AML-193 (cell line): ENCODE data around the gene SLC1A6.
"Not testable (repeated sequence)": the region's sequence is repeated elsewhere in the genome, so short reads cannot be mapped to it uniquely, and the experiment has no call there.

Source experiments
- DNase-seq, 2 experiments: peaks; one replicate each; lab custom pipeline; 2025; lab: John Stamatoyannopoulos, UW

Gene SLC1A6

DNA sequence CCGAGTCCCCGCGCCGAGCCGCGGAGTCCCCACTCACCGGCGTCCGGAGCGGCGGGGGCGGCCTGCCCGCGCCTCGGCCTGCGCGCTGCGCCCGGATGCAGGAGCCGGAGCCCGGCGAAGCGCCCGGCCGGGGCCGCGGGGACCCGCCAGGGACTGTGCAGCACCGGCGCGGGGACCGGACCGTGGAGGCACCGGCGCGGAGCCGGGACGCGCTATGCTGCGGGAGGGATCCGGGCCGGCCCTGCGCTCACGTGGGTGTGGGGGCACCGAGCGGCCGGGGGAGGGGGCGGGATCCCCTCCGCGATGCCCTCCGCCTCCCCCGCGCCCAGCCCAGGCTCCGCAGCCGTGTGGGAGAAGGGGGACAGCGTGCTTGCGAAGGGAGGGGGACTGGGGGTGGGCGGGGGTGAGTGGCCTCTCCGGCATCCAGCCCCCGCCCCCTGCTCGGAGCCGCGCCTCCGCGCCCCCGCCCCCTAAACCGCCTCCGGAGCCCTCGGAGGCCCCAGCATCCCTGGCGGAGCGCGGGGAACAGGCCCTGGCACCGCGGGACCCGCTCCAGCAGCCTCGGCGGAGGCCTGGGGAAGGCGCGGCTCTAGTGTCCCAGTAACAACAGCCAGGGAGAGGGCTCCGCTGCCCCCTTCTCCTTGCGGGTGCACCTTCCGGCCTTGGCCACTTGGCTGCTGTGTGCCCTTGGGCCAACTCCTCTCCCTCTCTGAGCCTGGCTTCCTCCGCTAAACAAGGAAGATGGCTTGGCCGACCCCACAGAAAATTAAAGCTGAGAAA is at the start of gene SLC1A6:
Gene SLC1A6 (minus strand): TSS at position 389 of the 780 bp plus-strand sequence. CDS start 6,954 bp downstream, outside the sequence.
- no peak for DNase-seq

DNA sequence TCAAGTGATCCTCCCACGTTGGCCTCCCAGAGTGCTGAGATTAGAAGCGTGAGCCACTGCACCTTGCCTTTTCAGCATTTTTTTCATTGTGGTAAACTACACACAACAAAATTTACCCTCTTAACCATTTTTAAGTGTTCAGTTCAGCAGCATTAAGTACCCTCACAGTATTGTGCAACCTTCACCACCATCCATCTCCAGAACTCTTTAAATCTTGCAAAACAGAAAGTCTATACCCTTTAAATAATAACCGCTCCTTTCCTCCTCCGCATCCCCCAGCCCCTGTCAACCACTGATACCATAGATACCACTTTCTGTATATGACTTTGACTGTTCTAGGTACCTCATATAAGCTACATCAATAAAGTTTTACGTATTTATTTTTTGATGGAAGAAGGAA is 48.8 kb upstream of the SLC1A6 start:
- DNase-seq: no peak

DNA sequence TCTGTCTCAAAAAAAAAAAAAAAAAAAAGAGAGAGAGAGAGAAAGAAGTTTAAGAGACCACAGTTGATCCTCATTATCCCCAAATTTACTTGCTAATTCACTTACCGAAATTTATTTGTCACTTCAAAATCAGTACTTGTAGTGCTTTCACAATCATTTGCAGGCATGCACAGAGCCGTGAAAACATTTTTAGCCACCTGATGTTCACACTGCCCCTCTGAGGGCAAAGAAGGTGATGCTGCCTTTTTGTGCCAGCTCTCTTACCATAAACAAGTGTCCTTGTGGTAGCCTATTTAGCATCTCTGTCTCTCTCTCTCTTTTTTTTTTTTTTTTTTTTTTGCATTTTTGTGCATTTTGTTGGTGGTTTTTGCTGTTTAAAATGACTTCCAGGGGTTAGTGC is 45.6 kb upstream of the SLC1A6 start:
- DNase-seq: peak; percentile 1

DNA sequence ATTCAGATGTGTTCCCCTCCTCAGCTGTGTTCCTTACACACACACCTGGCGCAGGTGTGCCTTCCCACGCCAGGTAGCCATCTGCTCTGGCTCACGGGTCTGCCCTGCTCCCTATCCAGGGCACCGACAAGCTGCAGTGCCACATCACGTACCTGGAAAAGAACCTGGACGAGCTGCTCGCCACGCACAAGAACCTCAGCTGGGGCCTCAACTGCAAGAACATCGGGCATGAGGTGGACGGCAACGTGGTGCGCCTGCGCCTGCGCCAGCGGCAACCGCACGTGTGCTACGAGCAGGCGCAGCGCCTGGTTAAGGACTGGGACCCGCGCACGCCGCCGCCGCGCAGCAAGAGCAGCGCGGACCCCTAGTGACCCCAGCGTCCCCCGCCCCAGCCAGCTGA is 43.1 kb upstream of the SLC1A6 start:
- no peak for DNase-seq

DNA sequence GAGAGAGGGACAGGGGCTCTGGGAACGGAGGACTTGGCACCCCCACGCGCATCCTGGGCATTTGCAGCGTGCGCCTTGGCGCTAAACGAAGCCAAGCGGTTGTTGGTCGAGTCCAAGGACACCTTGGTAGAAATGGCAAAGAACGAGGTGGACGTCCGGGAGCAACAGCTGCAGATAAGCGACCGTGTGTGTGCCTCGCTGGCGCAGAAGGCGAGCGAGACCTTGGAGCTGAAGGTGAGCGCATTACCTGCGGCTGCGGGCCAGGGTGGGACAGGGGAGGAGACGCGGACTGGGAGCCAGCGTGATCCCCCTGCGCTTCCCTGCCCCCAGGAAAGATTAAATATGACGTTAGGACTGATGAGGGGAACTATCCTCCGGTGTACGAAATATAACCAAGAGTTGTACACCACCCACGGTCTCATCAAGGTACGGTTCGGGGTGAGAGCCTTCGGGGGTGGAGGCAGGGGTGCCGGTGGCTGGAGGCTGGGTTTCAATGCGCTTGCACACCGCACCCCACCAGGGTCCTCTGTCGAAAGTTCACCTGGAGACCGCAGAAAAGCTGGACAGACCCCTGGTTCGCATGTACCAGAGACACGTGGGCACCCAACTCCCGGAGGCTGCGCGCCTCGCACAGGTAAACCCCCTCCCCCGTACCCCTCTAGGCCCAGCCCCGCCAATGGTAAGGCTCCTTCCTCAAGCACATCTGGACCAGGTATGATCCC is 41.8 kb upstream of the SLC1A6 start:
- no peak for DNase-seq

DNA sequence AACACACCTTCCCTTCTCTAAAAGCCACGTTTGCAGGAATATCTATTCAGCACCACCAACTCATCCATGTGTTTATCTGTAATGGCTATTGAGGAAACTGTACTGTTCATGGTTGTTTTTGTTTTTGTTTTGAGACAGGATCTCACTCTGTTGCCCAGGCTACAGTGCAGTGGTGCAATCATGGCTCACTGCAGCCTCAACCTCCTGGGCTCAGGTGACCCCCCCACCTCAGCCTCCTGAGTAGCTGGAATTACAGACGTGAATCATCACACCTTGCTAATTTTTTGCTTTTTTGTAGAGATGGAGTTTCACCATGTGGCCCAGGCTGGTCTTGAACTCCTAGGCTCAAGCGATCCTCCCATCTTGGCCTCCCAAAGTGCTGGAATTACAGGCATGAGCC is 39.2 kb upstream of the SLC1A6 start:
- not testable (repeated sequence) for DNase-seq

DNA sequence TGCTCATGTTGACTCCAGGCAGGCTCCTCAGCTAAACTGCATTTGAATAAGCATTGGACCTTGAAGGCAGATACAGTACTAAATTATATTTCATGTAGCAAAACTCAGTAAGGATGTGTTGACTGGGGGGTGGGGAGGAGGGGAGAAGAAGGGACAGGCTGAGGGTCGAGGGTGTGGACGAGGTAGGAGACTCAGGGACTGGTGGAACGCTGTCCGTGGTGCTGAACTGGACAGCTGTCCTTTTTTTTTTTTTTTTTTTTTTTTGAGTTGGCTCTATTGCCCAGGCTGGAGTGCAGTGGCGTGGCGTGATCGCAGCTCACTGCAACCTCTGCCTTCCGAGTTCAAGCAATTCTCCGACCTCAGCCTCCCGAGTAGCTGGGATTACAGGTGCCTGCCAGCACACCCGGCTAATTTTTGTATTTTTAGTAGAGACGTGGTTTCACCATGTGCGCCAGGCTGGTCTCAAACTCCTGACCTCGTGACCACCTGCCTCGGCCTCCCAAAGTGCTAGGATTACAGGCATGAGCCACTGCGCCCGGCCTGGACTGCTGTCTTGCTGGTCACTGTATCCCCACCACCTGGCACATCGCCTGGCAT is 36.4 kb upstream of the SLC1A6 start:
- DNase-seq: peak in 1 of 2 experiments; percentile 1

DNA sequence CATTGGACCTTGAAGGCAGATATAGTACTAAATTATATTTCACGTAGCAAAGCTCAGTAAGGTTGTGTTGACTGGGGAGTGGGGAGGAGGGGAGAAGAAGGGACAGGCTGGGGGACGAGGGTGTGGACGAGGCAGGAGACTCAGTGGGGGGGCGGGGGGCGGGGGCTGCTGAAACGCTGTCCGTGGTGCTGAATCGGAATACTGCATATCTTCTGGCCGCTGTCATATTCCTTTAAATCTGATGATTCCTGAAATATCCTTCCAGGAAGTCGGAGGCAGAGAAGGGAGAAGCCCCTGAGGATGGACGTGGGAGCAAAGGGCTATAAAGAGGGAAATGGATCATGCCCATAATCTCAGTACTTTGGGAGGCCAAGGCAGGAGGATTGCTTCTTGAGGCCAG is 34.9 kb upstream of the SLC1A6 start:
- DNase-seq: no peak

DNA sequence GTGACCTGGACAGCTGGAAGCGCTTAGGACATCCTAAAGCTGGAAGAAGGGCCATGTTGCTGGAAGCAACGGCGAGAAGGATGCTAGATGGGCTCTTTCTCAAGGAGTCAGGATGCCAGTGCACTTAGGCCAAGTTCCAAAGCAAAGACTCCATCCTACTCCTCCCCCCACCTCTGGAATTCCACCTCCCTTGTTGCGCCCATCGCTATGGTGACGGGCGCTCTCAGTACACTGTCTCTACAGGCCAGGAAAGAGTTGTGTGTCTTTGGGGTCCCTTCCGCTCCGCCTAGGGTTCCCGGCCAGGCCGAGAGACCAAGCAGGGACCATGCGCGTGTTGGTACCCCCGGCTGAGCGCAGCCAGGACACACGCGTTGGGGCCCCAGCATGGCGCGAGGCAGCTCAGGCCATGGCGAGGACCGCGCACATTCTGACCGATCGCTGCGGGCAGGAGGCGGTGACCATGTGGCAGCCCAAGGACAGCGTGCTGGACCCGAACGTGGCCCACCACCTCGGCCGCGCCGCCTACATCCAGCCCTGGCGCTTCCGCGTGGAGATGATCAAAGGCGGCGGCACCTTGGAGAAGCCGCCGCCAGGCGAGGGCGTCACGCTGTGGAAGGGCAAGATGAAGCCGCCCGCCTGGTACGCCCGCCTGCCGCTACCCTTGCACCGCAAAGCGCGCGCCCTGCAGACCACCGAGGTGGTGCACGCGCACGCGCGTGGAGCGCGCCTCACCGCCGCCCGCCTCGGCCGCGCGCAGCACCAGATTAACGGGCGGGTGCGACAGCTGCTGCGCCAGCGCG is 31.0 kb upstream of the SLC1A6 start:
- DNase-seq: no peak

DNA sequence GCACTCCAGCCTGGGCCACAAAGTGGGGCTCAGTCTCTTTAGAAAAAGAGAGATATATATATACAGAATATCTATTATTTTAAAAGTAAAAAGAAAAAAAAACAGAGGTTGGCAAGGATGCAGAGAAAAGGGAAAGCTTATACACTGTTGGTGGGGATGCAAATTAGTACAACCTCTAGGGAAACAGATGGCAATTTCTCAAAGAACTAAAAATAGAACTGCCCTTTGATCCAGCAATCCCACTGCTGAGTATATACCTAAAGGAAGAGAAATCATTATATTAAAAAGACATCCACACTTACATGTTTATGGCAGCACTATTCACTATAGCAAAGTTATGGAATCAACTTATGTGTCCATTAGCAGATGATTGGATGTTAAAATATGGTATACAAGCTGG is 28.6 kb upstream of the SLC1A6 start:
- no peak for DNase-seq

DNA sequence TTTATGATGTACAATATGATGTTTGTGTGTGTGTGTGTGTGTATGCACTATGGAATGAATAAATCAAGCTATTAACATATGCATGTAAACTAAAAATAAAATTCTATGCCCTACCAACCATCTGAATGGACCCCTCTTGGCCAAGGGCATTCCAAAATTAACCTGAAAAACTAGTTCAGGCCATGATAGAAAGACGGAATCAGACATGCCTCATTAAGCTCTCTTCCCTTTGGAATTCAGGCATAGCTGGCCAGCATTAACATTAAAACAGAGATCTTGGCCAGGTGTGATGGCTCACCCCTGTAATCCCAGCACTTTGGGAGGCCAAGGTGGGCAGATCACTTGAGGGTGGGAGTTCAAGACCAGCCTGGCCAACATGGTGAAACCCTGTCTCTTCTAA is 18.3 kb upstream of the SLC1A6 start:
- no peak for DNase-seq

DNA sequence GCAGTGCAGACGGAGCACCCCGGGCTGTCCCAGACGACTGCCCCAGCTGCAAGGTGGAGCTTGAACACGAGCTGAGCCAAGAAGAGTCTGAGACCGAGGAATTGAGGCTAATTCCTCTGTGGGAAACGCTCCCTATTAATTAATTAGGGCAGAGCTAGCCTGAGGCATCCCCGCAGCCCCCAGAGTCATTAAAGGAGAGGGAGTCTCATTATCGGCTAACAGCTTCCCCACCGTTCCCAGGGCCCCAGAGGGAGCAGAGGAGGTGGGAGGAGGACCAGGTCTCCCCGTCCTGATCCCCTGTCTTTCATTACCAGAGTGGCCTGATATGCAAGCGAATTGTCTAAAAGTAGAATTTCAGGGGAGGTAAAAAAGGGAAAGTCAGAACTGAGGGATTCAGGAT is 13.1 kb upstream of the SLC1A6 start:
- DNase-seq: no peak

DNA sequence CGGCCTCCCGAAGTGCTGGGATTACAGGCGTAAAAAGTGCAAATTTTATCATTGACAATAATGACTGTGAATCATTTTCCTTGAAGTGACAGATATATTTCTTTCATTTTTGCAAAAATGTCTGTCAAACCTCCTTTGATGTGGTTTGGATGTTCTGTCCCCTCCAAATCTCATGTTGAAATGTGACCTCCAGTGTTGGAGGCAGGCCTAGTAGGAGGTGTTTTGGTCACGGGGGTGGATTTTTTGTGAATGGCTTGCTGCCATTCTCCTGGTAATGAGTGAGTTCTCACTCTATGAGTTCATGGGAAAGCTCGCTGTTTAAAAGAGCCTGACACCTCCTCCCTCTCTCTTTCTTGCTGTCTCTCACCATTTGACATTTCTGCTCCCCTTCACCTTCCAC is 5.5 kb upstream of the SLC1A6 start:
- no peak for DNase-seq

DNA sequence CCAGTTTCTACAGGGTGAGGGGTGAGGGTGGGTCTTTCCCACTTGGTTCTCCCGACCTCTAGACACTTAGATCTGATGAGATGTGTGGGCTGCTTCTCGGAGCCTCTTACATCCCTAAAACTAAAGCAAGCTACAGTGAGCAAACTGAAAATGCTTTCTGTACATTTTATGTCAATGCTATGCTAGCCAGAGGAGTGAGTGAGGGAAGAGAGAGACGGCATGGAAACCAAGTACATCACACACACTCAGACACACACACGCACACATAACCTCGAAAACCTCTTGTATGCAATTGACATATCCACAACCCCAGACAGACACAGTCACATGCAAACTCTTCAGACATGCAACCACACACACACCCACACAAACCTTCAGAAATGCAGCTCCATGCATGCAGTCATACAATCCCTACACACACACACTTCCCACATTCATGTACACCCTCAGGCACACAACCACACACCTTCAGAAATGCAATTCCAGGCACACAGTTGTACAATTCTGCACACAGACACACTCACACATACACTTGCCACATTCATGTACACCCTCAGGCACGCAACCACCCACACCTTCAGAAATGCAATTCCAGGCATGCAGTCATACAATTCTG is 1.4 kb downstream of the SLC1A6 start:
- DNase-seq: no peak

DNA sequence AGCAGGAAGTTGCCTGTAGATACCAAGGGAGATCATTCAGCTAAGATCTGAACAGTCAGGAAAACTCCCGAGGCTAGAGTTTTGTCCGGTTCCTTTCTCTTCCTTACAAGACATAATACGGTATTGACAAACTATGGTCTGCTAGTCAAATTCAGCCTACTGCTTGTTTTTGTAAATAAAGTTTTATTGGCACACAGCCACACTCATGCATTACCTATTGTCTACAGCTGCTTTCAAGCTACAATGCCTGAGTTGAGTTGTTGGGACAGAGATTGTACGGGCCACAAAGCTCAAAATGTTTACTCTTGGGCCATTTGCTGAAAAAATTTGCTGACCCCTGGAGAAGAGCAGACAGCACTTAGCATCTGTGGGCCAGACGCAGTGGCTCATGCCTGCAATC is 2.5 kb downstream of the SLC1A6 start:
- DNase-seq: no peak

DNA sequence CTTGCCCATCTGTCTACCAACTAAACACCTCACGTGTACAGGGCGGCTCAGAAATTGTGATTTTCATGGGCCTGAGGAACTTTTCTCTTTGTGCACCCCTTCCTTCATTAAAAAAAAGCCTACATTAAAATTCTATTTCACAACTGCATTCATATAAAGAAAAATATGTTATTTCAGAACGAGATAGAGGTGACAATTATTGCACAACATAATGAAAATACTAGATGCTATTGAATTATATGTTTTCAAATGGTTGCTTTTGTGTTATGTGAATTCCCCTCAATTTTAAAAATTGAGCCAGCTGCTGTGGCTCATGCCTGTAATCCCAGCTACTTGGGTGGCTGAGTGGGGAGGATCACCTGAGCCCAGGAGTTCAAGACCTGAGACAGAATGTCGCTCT is 5.2 kb downstream of the SLC1A6 start:
- no peak for DNase-seq

DNA sequence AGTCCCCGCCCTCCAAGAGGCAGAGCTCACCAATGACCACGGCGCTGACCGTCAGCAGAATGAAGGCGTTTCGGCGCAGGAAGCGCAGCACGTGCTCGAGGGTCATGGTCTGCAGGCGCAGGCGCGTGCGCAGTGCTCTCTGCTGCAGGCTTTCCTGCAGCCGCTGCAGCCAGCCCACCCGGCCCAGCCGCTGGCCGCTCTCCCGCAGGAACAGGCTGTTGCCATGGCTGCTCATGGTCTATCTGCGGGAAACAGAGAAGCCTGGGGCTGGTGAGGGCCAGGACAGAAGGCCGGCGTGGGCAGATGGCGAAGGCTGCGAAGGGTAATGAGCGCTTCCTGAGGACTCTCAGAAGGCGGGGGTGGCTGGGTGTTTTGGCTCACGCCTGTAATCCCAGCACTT is 7.0 kb downstream of the SLC1A6 start:
- no peak for DNase-seq

DNA sequence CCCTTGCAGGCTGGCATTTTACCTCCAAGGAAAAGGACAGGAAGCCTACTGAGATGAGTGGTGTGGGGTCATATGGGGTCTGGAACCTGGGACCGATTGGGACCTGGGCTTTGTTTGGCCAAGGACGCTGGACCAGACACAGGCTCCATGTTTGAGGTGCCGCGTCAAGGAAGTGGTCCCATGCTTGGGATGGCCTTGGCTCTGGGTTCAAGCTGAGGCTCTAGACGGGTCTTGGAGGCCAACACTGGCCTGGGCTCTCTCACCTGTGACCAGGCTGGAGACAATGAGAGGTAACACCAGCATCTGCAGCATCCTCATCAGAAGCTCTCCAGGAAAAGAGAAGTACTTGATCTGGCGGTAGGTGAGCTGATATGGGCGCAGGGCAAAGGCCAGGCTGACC is 8.2 kb downstream of the SLC1A6 start:
- DNase-seq: no peak

DNA sequence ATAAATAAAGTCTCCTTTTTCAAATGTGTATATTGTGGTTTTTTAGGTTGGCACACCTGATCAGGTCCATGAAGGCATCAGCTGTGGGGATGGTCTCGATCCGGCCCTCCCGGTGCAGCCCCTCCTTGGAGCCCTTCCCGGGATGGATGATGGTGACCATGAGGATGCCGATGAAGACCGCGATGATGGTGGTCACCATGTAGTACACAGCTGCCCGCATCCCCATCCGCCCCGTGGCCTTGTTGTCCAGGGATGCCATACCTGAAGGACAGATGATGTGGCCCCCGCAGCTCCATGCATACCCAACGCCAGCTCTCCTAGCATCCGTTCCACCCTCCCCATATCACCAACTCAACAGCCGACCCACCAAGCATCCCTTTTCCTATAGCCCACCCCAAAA is 11.4 kb downstream of the SLC1A6 start:
- DNase-seq: no peak

DNA sequence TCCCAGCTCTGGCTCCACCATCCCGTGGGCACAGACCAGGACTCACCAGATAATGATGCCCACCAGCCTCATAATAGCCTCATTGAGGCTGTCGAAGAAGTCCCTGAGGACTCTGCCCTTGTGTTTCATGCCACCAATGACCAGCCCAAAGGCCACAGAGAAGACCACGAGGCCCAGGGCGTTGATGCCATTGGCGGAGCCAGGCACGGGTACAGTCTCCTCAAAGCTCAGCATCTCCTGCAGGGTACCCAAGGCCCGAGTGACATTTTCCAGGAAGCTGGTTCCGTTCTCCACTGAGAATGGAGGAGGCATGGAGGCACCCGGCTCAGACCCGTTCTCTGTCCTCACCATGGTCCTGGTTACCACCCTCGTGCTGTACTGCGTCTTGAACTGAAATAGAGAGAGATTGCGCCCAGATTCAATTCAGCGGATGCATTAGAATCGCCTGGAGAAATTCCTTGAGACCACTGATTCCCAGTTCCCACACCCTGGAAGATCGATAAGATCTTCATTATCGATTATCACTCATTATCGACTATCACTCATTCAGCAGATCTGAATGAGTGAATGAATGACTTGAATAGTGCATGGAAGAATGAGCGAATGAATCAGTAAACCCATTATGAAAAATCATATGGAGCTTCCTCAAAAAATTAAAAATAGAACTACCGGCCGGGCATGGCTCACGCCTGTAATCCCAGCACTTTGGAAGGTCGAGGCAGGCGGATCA is 17.5 kb downstream of the SLC1A6 start:
- no peak for DNase-seq

DNA sequence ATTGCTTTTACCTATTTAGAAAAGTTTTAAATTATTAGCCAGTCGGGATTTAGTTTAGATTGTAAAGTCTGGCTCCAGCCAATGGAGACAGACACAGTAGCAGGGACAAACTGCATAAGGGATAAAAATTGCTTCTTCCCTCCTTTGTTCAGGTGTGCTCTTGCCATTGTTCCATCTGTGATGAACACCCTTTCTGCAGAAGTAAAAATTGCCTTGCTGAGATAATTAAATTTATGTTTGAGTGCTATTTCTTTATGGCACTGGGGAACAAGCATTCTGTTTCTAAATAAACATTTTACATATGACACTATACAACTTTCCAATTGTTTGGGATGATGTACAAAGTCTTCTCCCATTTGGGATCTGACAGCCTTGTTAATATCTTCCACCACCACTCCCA is 20.4 kb downstream of the SLC1A6 start:
- DNase-seq: no peak
